ENCODE measurements around the gene TM9SF2.

The TM9SF2 gene

GRCh38 chr13:99587021-99587420, 85.7 kb downstream of the TM9SF2 start:
- DNase-seq (ENCODE audit: low read depth in 1 of 2, low spot score in 1 of 2), result no peak

GRCh38 chr13:99587893-99588606, 86.8 kb downstream of the TM9SF2 start:
- DNase-seq (ENCODE audit: low read depth in 1 of 2, low spot score in 1 of 2), result no peak
- Histone ChIP-seq H3K27ac (replicated peaks) (no peak overlapping the region), H3K27me3 (ENCODE audit: insufficient read depth, poor library complexity, severe bottlenecking) (no peaks in the 10 kb centered on the region), H3K4me3 (replicated peaks; ENCODE audit: insufficient read depth, low read length) (no peak overlapping the region)
- TF ChIP-seq POLR2AphosphoS5 (IDR thresholded peaks at IDR 0.05; ENCODE audit: low read depth) (no peak), REST (IDR thresholded peaks at IDR 0.05; ENCODE audit: insufficient replicate concordance, low read depth) (no peak), SPI1 (IDR thresholded peaks at IDR 0.05; ENCODE audit: borderline replicate concordance, low read depth) (no peak), CTCF (IDR thresholded peaks at IDR 0.05; ENCODE audit: insufficient read depth, low read length) (no peak), GABPA (IDR thresholded peaks at IDR 0.05; ENCODE audit: low read depth) (no peak)

More at GRCh38 chr13:99587021-99587420, 85.7 kb downstream of the TM9SF2 start:
- Histone ChIP-seq H3K27ac (replicated peaks) (no peak overlapping the region), H3K4me3 (replicated peaks; ENCODE audit: insufficient read depth, low read length) (no peak overlapping the region), H3K27me3 (ENCODE audit: insufficient read depth, poor library complexity, severe bottlenecking) (no peaks in the 10 kb centered on the region)
- no peak for TF ChIP-seq SPI1 (IDR thresholded peaks at IDR 0.05; ENCODE audit: borderline replicate concordance, low read depth)
- no peak for TF ChIP-seq POLR2AphosphoS5 (IDR thresholded peaks at IDR 0.05; ENCODE audit: low read depth)
- TF ChIP-seq REST (IDR thresholded peaks at IDR 0.05; ENCODE audit: insufficient replicate concordance, low read depth), result no peak
- TF ChIP-seq GABPA (IDR thresholded peaks at IDR 0.05; ENCODE audit: low read depth), result no peak
- no peak for TF ChIP-seq CTCF (IDR thresholded peaks at IDR 0.05; ENCODE audit: insufficient read depth, low read length)

GRCh38 chr13:99589575-99589974, 88.3 kb downstream of the TM9SF2 start:
- H3K27ac ChIP-seq (replicated peaks), result no peak overlapping the region
- H3K27me3 ChIP-seq (ENCODE audit: insufficient read depth, poor library complexity, severe bottlenecking), result no peaks in the 10 kb centered on the region
- no peak for TF ChIP-seq CTCF (IDR thresholded peaks at IDR 0.05; ENCODE audit: insufficient read depth, low read length)
- no peak for TF ChIP-seq REST (IDR thresholded peaks at IDR 0.05; ENCODE audit: insufficient replicate concordance, low read depth)
- no peak for TF ChIP-seq GABPA (IDR thresholded peaks at IDR 0.05; ENCODE audit: low read depth)
- no peak for TF ChIP-seq SPI1 (IDR thresholded peaks at IDR 0.05; ENCODE audit: borderline replicate concordance, low read depth)
- no peak for TF ChIP-seq POLR2AphosphoS5 (IDR thresholded peaks at IDR 0.05; ENCODE audit: low read depth)

More at GRCh38 chr13:99589575-99589974, 88.3 kb downstream of the TM9SF2 start:
- H3K4me3 ChIP-seq (replicated peaks; ENCODE audit: insufficient read depth, low read length), result no peak overlapping the region
- DNase-seq (ENCODE audit: low read depth in 1 of 2, low spot score in 1 of 2), result no peak

All from HL-60 (cell line).